RWPE1 (cell line): ENCODE data around the gene TMEM154.

ENCODE experiments used
- CTCF ChIA-PET: fragments of 350-600 bp; sonication (Branson Sonifier 250); formaldehyde crosslinking; extraction: SDS; loops from one replicate; lab custom pipeline; 2021; lab: Yijun Ruan, JAX
- POLR2A ChIA-PET: fragments of 400-600 bp; formaldehyde crosslinking; extraction: SDS; loops from one replicate; lab custom pipeline; 2020; ENCODE audit warnings: antibody characterized with exemption; ENCODE audit not compliant: low non-redundant PET; lab: Yijun Ruan, JAX
- DNase-seq: peaks from one replicate; pipeline ENCODE4 v3.0.0; 2012; ENCODE audit warnings: low spot score
- H3K27ac ChIP-seq: fragments of 450-650 bp; 2 replicates; pipeline ENCODE4 v1.5.1; 2017
- TF ChIP-seq, protein P1 (sequence below): fragments of 450-650 bp; conservative IDR thresholded peaks from 2 replicates; pipeline ENCODE4 v1.5.1; 2017; ENCODE audit warnings: low read depth, mild to moderate bottlenecking

The TMEM154 gene

DNA sequence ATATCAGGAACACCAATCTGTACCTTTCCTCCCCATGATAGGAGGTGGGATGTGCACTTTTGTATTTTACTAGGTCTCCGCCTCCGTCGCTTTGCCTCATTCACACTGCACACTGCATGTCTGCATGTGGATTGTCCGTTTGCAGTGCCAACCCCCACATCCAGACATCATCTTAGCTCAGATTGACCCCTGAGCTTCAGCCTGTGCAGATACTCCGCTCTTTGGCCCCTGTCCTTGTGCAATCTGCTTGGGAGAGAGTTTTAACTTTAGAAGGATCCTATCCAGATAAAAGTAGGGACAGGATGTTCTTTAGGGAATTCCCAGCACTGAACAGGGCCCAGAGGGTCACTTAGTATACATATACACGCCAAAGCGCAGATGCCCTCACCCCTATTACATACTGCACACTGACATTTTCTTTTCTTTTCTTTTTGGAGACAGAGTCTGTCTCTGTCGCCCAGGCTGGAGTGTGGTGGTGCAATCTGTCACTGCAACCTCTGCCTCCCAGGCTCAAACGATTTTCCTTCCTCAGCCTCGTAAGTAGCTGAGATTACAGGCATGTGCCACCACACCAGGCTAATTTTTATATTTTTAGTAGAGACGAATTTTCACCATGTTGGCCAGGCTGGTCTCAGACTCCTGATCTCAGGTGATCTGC lies 100.6 kb downstream of the TMEM154 start:
- CTCF ChIA-PET = interaction anchor here (0.7 kb wide), 1 partner anchor 11 kb away, joined by 3 read pairs; no protein-coding TSS in a partner anchor
- H3K27ac ChIP-seq = no peak overlapping the region
- POLR2A ChIA-PET = no interaction called here
- no peak for DNase-seq
- TF ChIP-seq, protein P1, sequence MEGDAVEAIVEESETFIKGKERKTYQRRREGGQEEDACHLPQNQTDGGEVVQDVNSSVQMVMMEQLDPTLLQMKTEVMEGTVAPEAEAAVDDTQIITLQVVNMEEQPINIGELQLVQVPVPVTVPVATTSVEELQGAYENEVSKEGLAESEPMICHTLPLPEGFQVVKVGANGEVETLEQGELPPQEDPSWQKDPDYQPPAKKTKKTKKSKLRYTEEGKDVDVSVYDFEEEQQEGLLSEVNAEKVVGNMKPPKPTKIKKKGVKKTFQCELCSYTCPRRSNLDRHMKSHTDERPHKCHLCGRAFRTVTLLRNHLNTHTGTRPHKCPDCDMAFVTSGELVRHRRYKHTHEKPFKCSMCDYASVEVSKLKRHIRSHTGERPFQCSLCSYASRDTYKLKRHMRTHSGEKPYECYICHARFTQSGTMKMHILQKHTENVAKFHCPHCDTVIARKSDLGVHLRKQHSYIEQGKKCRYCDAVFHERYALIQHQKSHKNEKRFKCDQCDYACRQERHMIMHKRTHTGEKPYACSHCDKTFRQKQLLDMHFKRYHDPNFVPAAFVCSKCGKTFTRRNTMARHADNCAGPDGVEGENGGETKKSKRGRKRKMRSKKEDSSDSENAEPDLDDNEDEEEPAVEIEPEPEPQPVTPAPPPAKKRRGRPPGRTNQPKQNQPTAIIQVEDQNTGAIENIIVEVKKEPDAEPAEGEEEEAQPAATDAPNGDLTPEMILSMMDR = no peak

DNA sequence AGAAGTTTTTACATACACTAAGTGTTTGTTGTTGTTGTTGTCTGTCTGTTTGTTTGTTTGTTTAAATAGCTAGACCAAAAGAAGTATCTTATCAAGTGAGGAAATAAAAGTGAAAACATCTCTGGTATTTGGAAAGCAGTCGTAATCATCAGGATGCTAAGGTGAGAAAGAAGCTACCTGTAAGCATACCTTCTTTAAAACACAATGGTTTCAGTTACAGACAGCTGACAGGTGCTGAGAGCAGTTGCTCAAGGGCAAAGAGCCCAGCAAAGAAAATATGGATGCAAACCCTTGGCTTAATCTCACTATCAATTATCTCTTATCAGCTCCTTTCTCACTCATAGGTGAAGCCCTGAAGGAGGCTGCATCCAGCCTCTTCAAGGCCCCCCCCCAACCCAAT lies 101.1 kb downstream of the TMEM154 start:
- ChIA-PET CTCF (interaction anchor here (0.7 kb wide), 1 partner anchor 12 kb away, joined by 3 read pairs; no protein-coding TSS in a partner anchor), POLR2A (no interaction called here)
- TF ChIP-seq, protein P1 = no peak
- no peak for DNase-seq
- H3K27ac ChIP-seq = no peak overlapping the region

DNA sequence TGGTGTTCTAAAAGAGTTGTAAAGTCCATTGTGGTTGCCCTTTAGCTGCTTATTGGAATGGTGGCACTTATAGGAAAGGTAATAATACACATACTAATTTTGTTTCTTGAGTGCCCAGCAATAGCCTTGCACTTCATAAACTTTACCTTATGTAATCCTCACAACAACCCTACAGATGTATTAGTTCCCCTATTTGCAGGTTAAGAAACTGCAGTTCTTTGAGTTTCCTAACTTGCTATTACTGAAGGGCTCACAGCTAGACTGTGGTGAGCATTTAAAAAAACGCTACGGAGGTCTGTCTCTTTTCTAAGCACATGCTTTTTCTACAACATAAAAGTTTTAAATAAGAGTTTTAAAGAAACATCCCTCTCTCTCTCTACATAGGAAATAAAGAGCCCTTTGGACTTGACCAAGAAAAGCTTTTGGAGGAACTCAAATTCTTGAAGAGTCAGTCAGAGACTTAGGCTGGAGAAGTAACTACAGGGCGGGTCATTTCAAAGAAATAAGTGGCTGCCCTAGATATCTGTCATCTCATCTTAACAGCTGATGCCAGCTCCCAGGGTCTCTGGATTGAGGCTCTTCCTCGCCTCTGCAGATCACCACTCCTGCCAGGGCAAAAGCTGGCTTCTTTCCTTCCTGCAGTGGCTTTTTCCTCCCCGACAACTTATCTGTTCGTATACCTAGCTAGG lies 101.9 kb downstream of the TMEM154 start:
- no peak overlapping the region for H3K27ac ChIP-seq
- ChIA-PET POLR2A (no interaction called here), CTCF (interaction anchor here (0.6 kb wide), 2 partner anchors 124 to 1449 kb away, joined by 3 to 5 read pairs; no protein-coding TSS in a partner anchor)
- DNase-seq = no peak
- TF ChIP-seq, protein P1 = no peak

DNA sequence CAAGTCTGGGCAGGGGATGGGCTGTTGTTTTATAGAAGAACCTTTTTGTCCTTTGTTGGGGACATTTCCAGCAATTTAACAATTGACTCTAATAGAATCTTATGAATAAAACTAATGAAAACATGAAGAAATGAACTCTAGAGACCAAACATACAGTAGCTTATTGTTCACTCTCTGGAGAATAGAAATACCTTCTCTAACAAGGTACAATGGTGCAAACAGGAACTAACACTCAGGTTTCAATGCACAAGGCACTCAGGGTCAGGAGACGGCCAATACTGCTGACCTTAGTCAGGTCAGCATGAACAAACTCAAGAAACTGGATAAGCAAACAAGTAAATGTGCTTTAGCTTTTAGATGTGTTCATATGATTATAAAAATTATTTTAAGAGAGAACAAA lies 104.3 kb downstream of the TMEM154 start:
- DNase-seq = no peak
- POLR2A ChIA-PET = no interaction called here
- TF ChIP-seq, protein P1 = no peak
- CTCF ChIA-PET = no interaction called here
- H3K27ac ChIP-seq = no peak overlapping the region

DNA sequence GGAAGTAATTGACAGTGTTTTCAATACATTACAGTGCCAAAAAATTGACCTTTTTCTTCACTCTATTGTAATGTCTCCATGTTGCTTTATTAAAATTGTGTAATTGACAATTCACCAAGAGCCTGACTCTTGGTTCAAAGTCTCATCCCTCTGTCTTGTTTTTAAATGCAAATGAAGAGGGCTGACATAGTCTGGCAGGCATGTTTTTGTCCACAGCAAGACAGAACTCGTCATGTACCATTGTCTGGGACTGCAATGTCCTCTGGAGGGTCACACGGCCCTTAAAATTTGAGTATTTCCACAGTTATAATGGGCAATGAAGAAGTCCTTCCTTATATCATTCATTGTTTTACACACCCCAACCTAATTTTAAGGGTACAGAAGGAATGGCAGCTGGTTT lies 105.9 kb downstream of the TMEM154 start:
- H3K27ac ChIP-seq = no peak overlapping the region
- POLR2A ChIA-PET = no interaction called here
- TF ChIP-seq, protein P1 = no peak
- DNase-seq = no peak
- CTCF ChIA-PET = no interaction called here

DNA sequence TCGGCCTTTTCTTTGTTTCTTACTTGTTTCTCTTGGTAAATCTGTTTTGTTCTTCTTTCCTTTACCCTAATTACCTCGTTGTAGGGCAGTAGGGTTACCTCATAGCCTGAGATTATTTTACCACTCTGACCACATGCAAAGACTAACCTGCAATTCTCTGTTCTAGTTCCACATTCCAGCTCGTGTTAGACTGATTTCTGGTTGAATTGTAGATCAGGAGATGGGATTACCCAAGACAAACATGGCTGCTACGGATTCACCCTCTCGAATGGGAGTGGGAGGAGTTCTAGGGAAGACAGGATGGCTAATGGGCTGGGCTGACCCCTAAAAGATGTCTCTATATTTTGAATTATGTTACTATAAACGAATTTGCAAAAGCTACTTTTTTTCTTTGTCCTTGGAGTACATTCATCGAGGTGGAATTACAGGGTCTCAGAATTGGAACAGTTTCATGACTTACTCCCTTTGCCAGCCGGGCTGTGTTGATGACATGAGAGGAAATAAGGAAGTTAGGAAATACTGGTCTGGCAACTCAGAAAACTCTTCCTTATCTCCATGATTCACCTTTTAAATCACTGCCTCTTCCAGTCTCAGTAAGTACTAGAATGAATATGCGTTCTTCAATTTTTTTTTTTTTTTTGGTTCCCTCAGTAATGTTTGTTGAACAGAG lies 107.2 kb downstream of the TMEM154 start:
- ChIA-PET CTCF (no interaction called here), POLR2A (no interaction called here)
- TF ChIP-seq, protein P1 = no peak

More for the DNA sequence above, 107.2 kb downstream of the TMEM154 start:
- H3K27ac ChIP-seq = no peak overlapping the region
- DNase-seq = peak; percentile 66
